LNCaP clone FGC (cell line): ENCODE data around the gene SF3B1.
"Not testable (repeated sequence)": the region's sequence is repeated elsewhere in the genome, so short reads cannot be mapped to it uniquely, and the experiment has no call there.

Source experiments
- DNase-seq: peaks from one replicate; pipeline ENCODE4 v3.0.0-alpha.2; 2011; ENCODE audit warnings: low read depth
- H3K4me3 ChIP-seq: 2 replicates; pipeline ENCODE4 v1.5.1; 2011; ENCODE audit warnings: mild to moderate bottlenecking, low read depth, low read length, control low read depth
- CTCF ChIP-seq: IDR thresholded peaks from 2 replicates; pipeline ENCODE4 v1.5.1; 2012; ENCODE audit warnings: mild to moderate bottlenecking; ENCODE audit not compliant: control insufficient read depth, insufficient read depth; ENCODE audit errors: extremely low read depth

SF3B1 gene

GRCh38 chr2:197452754-197453122 is 17.9 kb upstream of the SF3B1 start:
- peak overlapping the region; percentile 97 for H3K4me3 ChIP-seq
- no peak for DNase-seq
- TF ChIP-seq CTCF = no peak

- DNase-seq, H3K4me3 ChIP-seq: not testable (repeated sequence)
Observed at GRCh38 chr2:197450935-197451358, 16.1 kb upstream of the SF3B1 start.

GRCh38 chr2:197450465-197450864 is 15.6 kb upstream of the SF3B1 start:
- no peak for TF ChIP-seq CTCF
- H3K4me3 ChIP-seq = no peak overlapping the region
- no peak for DNase-seq

- DNase-seq = no peak
- no peak for TF ChIP-seq CTCF
Observed at GRCh38 chr2:197446844-197447243, 12.0 kb upstream of the SF3B1 start.

GRCh38 chr2:197445746-197446145 is 10.9 kb upstream of the SF3B1 start:
- no peak for DNase-seq
- TF ChIP-seq CTCF = no peak
- H3K4me3 ChIP-seq = no peak overlapping the region

More at GRCh38 chr2:197446844-197447243, 12.0 kb upstream of the SF3B1 start:
- no peak overlapping the region for H3K4me3 ChIP-seq

- DNase-seq = no peak
- TF ChIP-seq CTCF = no peak
Observed at GRCh38 chr2:197442857-197443256, 8.0 kb upstream of the SF3B1 start.

GRCh38 chr2:197437380-197437779 is 2.6 kb upstream of the SF3B1 start:
- no peak for TF ChIP-seq CTCF
- H3K4me3 ChIP-seq = no peak overlapping the region
- DNase-seq = no peak

More at GRCh38 chr2:197442857-197443256, 8.0 kb upstream of the SF3B1 start:
- no peak overlapping the region for H3K4me3 ChIP-seq
